GM23248 (cell line): ENCODE data around the gene CPED1.
"Not testable (repeated sequence)": the region's sequence is repeated elsewhere in the genome, so short reads cannot be mapped to it uniquely, and the experiment has no call there.

Source experiments
- EZH2 ChIP-seq: fragments of 200-600 bp; sonication (generic); IDR thresholded peaks from 2 replicates; pipeline ENCODE4 v1.6.1; 2018; ENCODE audit warnings: antibody characterized with exemption, mild to moderate bottlenecking; ENCODE audit not compliant: insufficient read depth, poor library complexity, severe bottlenecking
- EZH2phosphoT487 ChIP-seq: fragments of 200-600 bp; sonication (generic); IDR thresholded peaks from 2 replicates; pipeline ENCODE4 v1.6.1; 2018; ENCODE audit warnings: antibody characterized with exemption, moderate library complexity, mild to moderate bottlenecking, low read depth; ENCODE audit not compliant: insufficient read depth

DNA sequence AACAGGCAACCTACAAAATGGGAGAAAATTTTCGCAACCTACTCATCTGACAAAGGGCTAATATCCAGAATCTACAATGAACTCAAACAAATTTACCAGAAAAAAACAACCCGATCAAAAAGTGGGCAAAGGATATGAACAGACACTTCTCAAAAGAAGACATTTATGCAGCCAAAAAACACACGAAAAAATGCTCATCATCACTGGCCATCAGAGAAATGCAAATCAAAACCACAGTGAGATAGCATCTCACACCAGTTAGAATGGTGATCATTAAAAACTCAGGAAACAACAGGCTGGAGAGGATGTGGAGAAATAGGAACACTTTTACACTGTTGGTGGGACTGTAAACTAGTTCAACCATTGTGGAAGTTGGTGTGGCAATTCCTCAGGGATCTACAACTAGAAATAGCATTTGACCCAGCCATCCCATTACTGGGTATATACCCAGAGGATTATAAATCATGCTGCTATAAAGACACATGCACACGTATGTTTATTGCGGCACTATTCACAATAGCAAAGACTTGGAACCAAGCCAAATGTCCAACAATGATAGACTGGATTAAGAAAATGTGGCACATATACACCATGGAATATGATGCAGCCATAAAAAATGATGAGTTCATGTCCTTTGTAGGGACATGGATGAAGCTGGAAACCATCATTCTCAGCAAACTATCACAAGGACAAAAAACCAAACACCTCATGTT is 264.2 kb downstream of the CPED1 start:
- TF ChIP-seq EZH2, EZH2phosphoT487: not testable (repeated sequence)
